NCI-H2107 (cell line): ENCODE data around the gene CIB1.

Experiments
- DNase-seq: peaks from one replicate; lab custom pipeline; 2025; lab: John Stamatoyannopoulos, UW

Gene CIB1

GRCh38 chr15:90214553-90215196, 19.1 kb downstream of the CIB1 start:
- DNase-seq, result no peak

GRCh38 chr15:90213818-90214204, 19.9 kb downstream of the CIB1 start:
- no peak for DNase-seq

GRCh38 chr15:90213122-90213817, 20.5 kb downstream of the CIB1 start:
- no peak for DNase-seq

- DNase-seq, result no peak
These were observed 21.3 kb downstream of the CIB1 start for GRCh38 chr15:90212221-90213098.

- DNase-seq, result no peak
These were observed 22.1 kb downstream of the CIB1 start for GRCh38 chr15:90211440-90212143.

GRCh38 chr15:90211009-90211408, 22.7 kb downstream of the CIB1 start:
- no peak for DNase-seq

GRCh38 chr15:90210593-90210992, 23.1 kb downstream of the CIB1 start:
- no peak for DNase-seq

- no peak for DNase-seq
These were observed 24.1 kb downstream of the CIB1 start for GRCh38 chr15:90209591-90209990.

GRCh38 chr15:90208356-90208755, 25.4 kb downstream of the CIB1 start:
- no peak for DNase-seq

GRCh38 chr15:90207252-90207651, 26.5 kb downstream of the CIB1 start:
- no peak for DNase-seq

- DNase-seq, result no peak
These were observed 27.9 kb downstream of the CIB1 start for GRCh38 chr15:90205886-90206285.

GRCh38 chr15:90205050-90205848, 28.5 kb downstream of the CIB1 start:
- DNase-seq, result no peak

- DNase-seq, result no peak
These were observed 29.8 kb downstream of the CIB1 start for GRCh38 chr15:90203922-90204321.

- DNase-seq, result no peak
These were observed 30.3 kb downstream of the CIB1 start for GRCh38 chr15:90203473-90203872.

GRCh38 chr15:90202929-90203328, 30.8 kb downstream of the CIB1 start:
- no peak for DNase-seq

- no peak for DNase-seq
These were observed 31.8 kb downstream of the CIB1 start for GRCh38 chr15:90201944-90202375.

GRCh38 chr15:90201130-90201943, 32.4 kb downstream of the CIB1 start, which contains the start of gene SEMA4B:
Gene SEMA4B (plus strand): TSS chr15:90201330. CDS start chr15:90201579, 249 bp downstream.
- DNase-seq, result no peak

- DNase-seq, result no peak
These were observed 33.1 kb downstream of the CIB1 start for GRCh38 chr15:90200534-90201129.

GRCh38 chr15:90194655-90195054, 39.1 kb downstream of the CIB1 start:
- no peak for DNase-seq
